Right lobe of liver (tissue), 4 donors: ENCODE data around the gene GBE1.

ENCODE experiments used
- POLR2A ChIP-seq: fragments of 450-650 bp; IDR thresholded peaks from one replicate; pipeline ENCODE4 v1.6.1; 2017; ENCODE audit warnings: antibody characterized with exemption, mild to moderate bottlenecking
- TF ChIP-seq, protein P1 (sequence below), 4 donors: fragments of 200-600 bp in 3 of 4; fragments of 450-650 bp in 1 of 4; IDR thresholded peaks; one replicate each; pipeline versions ENCODE4 v1.5.1 to v1.8.0; 2016 to 2022; ENCODE audit warnings: antibody characterized with exemption in 4 of 4, mild to moderate bottlenecking in 2 of 4
- donor health status: DM: no; HTN: no; CAD: no.
- donor health status: DM: no; HTN: no; CAD: no.
- donor health status: DM: no; HTN: yes; CAD: no.

DNA sequence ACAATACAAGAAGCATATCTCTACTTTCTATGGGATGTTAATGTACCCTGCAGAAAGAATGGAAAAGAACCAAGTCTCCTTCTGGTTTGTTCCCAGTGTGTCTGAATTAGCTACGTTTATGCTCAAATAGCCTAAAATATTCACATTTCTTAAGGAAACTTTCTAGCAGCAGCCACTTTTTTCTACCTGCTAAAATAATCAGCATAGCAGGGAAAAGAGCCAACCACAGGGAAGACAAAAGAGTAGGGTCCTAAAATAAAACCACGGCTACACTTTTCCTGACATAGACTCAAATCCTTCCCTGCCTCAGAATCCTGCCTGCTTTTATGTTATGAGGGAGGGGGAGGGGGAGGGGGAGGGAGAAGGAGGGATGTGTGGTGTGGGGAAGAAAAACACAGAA, 136.7 kb downstream of the GBE1 start:
- no peak for TF ChIP-seq POLR2A
- TF ChIP-seq, protein P1, sequence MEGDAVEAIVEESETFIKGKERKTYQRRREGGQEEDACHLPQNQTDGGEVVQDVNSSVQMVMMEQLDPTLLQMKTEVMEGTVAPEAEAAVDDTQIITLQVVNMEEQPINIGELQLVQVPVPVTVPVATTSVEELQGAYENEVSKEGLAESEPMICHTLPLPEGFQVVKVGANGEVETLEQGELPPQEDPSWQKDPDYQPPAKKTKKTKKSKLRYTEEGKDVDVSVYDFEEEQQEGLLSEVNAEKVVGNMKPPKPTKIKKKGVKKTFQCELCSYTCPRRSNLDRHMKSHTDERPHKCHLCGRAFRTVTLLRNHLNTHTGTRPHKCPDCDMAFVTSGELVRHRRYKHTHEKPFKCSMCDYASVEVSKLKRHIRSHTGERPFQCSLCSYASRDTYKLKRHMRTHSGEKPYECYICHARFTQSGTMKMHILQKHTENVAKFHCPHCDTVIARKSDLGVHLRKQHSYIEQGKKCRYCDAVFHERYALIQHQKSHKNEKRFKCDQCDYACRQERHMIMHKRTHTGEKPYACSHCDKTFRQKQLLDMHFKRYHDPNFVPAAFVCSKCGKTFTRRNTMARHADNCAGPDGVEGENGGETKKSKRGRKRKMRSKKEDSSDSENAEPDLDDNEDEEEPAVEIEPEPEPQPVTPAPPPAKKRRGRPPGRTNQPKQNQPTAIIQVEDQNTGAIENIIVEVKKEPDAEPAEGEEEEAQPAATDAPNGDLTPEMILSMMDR (IDR thresholded peaks at IDR 0.05): no peak
